Mammary epithelial cell (primary cell): ENCODE data around the gene EP400.

ENCODE experiments used
- EZH2 ChIP-seq: IDR thresholded peaks from 2 replicates; pipeline ENCODE4 v1.6.1; 2012; ENCODE audit warnings: low read length, inconsistent platforms, borderline replicate concordance
- TF ChIP-seq, protein P1 (sequence below), 2 donors: IDR thresholded peaks in 1 of 2; conservative IDR thresholded peaks in 1 of 2; 2 replicates each; pipeline ENCODE4 v1.5.1; 2011 to 2012; ENCODE audit warnings: inconsistent platforms in 2 of 2, low read length in 2 of 2, mild to moderate bottlenecking in 2 of 2, control low read depth in 1 of 2, low read depth in 1 of 2; ENCODE audit not compliant: insufficient read depth in 1 of 2; ENCODE audit errors: extremely low read depth in 1 of 2

DNA sequence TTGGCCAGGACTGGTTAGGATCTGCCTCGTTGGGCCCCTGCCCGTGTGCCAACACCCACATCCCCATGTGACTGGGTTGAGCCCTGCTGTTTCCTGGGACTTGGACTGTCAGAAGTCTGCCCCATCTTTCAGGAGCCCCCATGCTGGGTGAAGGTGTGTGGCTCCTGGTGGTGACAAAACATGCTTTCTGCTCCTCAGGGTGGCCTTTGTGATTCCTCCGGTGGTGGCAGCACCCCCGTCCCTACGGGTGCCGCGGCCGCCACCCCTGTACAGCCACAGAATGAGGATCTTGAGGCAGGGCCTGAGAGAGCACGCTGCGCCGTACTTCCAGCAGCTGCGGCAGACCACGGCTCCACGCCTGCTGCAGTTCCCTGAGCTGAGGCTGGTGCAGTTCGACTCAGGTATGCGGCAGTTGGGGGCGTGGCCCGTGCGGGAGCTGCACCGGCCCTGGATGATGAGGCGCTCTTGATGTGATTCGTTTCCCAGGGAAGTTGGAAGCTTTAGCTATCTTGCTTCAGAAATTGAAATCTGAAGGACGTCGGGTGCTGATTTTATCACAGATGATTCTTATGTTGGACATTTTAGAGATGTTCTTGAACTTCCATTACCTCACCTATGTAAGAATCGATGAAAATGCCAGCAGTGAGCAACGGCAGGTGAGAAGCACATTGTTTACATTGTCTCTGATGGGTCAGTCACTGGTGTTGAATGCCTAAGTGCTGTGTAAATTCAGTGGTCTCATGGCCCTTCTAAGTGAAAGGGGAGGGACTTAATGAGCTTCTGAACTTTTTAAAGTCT, 80.0 kb downstream of the EP400 start:
- TF ChIP-seq, protein P1, sequence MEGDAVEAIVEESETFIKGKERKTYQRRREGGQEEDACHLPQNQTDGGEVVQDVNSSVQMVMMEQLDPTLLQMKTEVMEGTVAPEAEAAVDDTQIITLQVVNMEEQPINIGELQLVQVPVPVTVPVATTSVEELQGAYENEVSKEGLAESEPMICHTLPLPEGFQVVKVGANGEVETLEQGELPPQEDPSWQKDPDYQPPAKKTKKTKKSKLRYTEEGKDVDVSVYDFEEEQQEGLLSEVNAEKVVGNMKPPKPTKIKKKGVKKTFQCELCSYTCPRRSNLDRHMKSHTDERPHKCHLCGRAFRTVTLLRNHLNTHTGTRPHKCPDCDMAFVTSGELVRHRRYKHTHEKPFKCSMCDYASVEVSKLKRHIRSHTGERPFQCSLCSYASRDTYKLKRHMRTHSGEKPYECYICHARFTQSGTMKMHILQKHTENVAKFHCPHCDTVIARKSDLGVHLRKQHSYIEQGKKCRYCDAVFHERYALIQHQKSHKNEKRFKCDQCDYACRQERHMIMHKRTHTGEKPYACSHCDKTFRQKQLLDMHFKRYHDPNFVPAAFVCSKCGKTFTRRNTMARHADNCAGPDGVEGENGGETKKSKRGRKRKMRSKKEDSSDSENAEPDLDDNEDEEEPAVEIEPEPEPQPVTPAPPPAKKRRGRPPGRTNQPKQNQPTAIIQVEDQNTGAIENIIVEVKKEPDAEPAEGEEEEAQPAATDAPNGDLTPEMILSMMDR (conservative IDR thresholded peaks at IDR 0.05 in 1 of 2, IDR thresholded peaks at IDR 0.05 in 1 of 2; ENCODE audit: extremely low read depth in 1 of 2, insufficient read depth in 1 of 2, low read depth in 1 of 2, low read length in 2 of 2): no peak
- no peak for TF ChIP-seq EZH2
